ENCODE results near the gene TLL2.

The TLL2 gene

DNA sequence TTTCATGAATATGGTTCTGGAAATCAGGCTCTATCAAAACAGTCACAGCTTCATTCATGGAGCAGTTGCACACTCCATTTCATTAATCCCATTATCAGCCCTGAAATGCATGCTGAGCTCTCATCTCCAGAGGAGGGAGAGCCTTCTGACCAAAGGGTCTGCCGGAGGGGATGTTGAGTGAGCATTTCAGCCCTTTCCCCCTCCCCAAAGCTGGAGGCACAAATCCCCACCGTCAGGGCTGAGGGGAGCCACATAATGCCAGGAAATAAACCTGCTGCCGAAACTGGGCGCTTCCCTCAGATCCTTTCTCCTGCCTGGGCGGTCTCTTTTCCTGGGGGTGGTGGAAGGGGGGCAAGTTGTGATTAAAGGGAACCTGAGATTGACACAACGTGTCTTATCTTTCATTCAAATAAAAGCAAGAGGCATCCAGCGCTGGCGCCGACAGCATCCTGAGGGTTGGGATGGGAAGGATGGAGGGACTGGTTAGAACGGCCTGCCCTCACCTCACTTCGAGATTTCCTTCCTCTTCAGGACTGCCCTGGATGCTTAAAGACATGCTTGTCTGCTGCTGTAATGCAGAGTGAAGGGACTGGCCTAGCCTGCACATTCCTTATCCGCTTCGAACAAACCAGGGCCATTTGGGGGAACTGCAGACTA is 71.6 kb downstream of the TLL2 start:
- in situ Hi-C loops (cut with MboI; ENCODE audit: low sequenced_read_pairs): no loop called here
- Histone ChIP-seq H3K9me3 (no peaks in the 10 kb centered on the region), H3K4me1 (no peaks in the 10 kb centered on the region), H3K36me3 (replicated peaks) (no peaks in the 10 kb centered on the region), H3K4me3 (no peak overlapping the region), H3K27me3 (ENCODE audit: low read depth) (peaks cover 4% of the 10 kb centered on the region; the same call in 1 of the 2 replicates)
- DNase-seq (ENCODE audit: low spot score in 2 of 2): no peak

DNA sequence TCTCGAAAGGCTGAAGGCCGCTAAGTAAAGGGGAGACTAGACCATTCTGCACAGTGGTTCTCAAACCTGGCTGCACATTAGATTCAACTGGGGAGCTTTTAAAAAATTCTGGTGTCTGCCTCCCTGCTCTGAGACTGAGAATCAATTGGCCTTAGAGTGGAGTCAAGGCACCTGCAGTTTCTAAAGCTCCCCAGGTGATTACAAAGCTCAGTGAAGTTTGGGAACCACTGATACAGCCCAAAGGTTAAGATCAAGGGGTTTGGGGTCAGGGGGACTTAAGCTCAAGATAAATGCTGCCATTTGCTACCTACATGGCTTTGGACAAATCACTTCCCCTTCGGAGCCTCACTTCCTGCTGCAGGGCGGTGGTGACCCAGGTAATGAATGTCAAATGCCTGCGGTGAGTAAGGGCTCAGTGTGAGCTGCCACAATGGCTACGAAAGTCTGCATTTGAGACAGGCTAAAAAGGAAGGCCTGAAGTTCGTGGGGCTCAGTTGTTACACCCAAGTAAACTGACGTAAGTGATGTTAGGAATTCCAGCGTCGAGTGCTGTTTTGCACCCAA is 72.3 kb downstream of the TLL2 start:
- Histone ChIP-seq H3K27me3 (ENCODE audit: low read depth) (peaks cover 4% of the 10 kb centered on the region; the same call in 1 of the 2 replicates), H3K9me3 (no peaks in the 10 kb centered on the region), H3K4me1 (no peaks in the 10 kb centered on the region), H3K36me3 (replicated peaks) (no peaks in the 10 kb centered on the region), H3K4me3 (no peak overlapping the region)
- in situ Hi-C loops (cut with MboI; ENCODE audit: low sequenced_read_pairs): no loop called here
- no peak for DNase-seq (ENCODE audit: low spot score in 2 of 2)

DNA sequence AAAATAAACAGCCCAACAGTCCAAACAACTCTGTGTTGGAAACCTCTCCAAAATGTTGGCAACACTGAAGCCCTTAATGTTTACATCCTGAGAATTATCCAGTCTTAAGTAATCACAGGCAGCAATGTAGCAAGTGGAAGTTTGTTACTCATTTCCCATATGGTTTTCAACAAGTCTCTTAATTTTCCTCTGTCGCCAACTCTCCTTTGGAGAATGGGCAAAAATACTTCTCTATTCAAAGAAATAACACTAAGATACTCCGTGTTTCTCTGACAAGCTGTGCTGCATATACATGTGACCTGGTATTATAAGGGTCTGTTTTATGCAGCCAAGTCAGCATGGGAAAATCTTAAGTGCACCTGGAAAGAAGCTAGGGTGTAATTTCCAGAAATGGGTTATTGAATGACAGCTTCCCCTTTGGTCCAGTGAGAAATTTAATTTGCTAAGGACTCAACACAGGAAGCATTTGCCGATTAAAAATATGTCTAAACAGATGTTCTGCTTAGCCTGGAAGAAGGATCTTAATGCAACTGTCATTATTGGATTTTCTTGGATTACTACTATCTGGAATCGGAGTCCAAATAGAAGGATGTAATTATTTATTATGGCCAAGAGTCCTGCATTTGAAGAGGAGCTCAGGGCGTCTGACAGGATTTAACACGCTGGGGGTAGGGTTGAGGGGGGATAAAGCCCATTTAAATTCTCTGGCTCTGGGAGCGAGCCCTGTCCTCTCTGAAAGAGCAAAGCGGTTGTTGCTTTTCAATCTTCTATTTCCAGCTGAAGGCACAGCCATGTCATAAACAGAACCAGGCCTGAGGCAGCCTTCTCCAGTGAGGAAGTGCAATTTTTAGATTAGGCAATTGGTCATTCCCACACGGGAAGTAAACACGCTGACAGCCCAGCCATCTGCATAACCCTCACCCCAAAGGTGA is 73.1 kb downstream of the TLL2 start:
- Histone ChIP-seq H3K9me3 (no peaks in the 10 kb centered on the region; the same call in 1 of the 2 replicates), H3K4me1 (no peaks in the 10 kb centered on the region), H3K27me3 (ENCODE audit: low read depth) (peaks cover 6% of the 10 kb centered on the region; the same call in 1 of the 2 replicates), H3K4me3 (no peak overlapping the region), H3K36me3 (replicated peaks) (no peaks in the 10 kb centered on the region)
- in situ Hi-C loops (cut with MboI; ENCODE audit: low sequenced_read_pairs): no loop called here
- DNase-seq (ENCODE audit: low spot score in 2 of 2): no peak

DNA sequence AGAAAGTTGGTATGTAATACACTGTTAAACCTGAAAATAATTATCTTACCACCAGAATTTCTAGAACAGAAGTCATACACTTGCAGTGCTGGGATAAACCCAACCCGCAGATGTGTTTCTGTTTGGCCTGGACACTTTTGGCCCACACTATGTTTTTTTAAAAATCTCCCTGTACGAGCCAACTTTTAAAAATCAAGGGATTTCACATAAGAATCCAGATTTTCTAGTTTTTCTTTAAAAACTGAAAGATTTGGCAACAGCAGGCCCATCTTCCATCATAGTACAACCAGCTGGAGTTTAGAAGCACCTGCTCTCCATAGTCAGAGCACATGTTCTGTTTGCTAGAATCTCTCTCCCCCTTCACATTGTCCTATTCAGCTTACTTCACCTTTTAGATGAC is 74.0 kb downstream of the TLL2 start:
- no peak for DNase-seq (ENCODE audit: low spot score in 2 of 2)
- H3K4me1 ChIP-seq: no peaks in the 10 kb centered on the region
- no peak overlapping the region for H3K4me3 ChIP-seq
- no peaks in the 10 kb centered on the region; the same call in 1 of the 2 replicates for H3K9me3 ChIP-seq
- H3K36me3 ChIP-seq (replicated peaks): no peaks in the 10 kb centered on the region
- in situ Hi-C loops (cut with MboI; ENCODE audit: low sequenced_read_pairs): no loop called here
- peaks cover 6% of the 10 kb centered on the region; the same call in 1 of the 2 replicates for H3K27me3 ChIP-seq (ENCODE audit: low read depth)

DNA sequence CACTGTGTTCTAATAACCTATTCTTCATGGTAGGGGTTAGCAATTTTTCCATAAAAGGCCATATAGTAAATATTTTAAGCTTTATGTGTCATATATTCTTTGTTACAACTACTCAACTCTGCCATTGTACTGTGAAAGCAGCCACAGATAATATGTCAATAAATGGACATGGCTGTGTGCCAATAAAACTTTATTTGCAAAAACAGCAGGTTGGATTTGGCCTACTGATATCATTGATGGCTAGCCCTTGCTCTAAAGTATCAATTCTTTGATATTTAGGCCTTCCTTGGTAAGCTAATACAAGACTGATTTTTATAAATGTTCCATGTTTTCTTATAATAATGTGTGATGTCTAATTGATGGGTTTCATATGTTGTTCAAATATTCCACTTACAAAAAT is 77.7 kb downstream of the TLL2 start:
- in situ Hi-C loops (cut with MboI; ENCODE audit: low sequenced_read_pairs): no loop called here
- H3K9me3 ChIP-seq: no peaks in the 10 kb centered on the region; the same call in 1 of the 2 replicates
- DNase-seq (ENCODE audit: low spot score in 2 of 2): no peak

DNA sequence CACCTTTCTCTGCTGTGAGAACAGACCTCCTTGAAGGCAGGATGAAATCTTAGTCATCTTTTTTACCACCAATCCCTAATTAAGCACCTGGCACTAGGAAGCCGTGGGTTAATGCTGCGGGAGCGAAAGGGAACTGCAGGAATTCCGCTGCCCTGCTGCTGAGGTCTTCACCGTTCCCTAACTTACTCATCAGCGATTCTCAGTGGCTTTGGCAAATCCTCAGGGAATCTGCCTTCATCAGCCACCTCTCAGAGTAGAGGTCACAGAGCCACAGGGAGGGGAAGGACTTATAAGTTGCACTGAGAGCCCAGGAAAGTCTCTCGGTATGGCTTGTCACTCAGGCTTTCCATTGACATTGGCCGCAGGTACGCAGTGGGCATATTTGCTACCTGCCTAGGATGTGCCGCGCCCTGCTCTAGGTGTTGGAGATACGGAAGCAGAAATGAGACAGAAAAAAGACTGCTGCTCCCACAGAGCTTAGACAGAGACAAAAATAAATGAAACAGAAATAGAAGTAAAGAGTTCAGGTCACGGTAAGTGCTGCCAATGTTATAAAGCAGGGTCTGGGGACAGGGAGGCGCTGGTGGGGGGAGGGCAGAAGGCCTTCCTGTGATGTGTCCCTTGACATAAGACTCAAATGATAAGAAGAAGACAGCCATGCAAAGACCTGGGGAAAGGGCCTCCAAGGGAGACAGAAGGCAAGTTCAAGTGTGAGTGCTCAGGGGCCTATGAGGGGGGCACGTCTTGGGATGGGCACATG is 82.3 kb downstream of the TLL2 start:
- H3K4me3 ChIP-seq: no peak overlapping the region
- no peaks in the 10 kb centered on the region; the same call in 1 of the 2 replicates for H3K9me3 ChIP-seq
- no peaks in the 10 kb centered on the region for H3K4me1 ChIP-seq
- no peaks in the 10 kb centered on the region for H3K36me3 ChIP-seq (replicated peaks)
- no peak for DNase-seq (ENCODE audit: low spot score in 2 of 2)
- in situ Hi-C loops (cut with MboI; ENCODE audit: low sequenced_read_pairs): no loop called here
- H3K27me3 ChIP-seq (ENCODE audit: low read depth): peaks cover 19% of the 10 kb centered on the region

More for the DNA sequence above, 77.7 kb downstream of the TLL2 start:
- no peaks in the 10 kb centered on the region for H3K4me1 ChIP-seq
- H3K27me3 ChIP-seq (ENCODE audit: low read depth): peaks cover 2% of the 10 kb centered on the region; the same call in 1 of the 2 replicates
- H3K4me3 ChIP-seq: no peak overlapping the region
- H3K36me3 ChIP-seq (replicated peaks): no peaks in the 10 kb centered on the region

DNA sequence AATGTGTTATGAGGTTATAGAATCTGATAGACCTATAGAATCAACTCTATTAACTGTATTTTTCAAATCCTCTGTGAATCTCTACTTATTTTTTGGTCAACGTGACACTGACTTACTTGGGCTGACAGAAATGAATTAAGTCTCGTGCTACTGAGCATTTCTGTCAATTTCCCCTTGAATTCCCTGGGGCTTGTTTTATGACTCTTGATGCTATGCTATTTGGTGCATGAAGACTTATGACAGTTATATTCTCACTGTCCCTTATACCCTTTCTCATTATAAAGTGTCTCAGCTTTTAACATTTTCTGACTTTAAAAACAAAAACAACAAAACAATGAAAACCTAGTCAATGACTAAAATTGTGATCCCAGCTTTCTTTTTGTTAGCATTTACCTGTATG is 86.4 kb downstream of the TLL2 start:
- H3K4me1 ChIP-seq: no peaks in the 10 kb centered on the region
- in situ Hi-C loops (cut with MboI; ENCODE audit: low sequenced_read_pairs): no loop called here
- H3K9me3 ChIP-seq: no peaks in the 10 kb centered on the region
- H3K4me3 ChIP-seq: no peak overlapping the region
- no peaks in the 10 kb centered on the region for H3K36me3 ChIP-seq (replicated peaks)
- peaks cover 30% of the 10 kb centered on the region for H3K27me3 ChIP-seq (ENCODE audit: low read depth)
- DNase-seq (ENCODE audit: low spot score in 2 of 2): no peak

DNA sequence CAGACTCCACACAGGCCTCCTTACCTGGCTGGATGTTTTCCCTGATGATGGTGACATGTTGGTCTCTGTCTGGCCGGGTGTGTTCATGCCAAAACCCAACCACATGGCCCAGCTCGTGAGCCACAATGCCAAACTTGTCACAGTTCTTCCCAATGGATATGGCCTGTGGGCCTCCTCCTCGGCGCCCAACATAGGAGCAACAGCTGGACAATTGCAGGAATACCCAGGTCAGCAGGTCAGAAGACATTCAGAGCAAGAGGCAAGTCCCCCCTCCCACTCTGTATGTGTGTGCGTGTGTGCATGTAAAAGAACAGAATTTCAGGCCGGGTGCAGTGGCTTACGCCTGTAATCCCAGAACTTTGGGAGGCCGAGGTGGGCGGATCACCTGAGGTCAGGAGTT is 91.2 kb downstream of the TLL2 start:
- DNase-seq (ENCODE audit: low spot score in 2 of 2): no peak
- in situ Hi-C loops (cut with MboI; ENCODE audit: low sequenced_read_pairs): no loop called here
- H3K27me3 ChIP-seq (ENCODE audit: low read depth): peaks cover 21% of the 10 kb centered on the region
- H3K4me1 ChIP-seq: no peaks in the 10 kb centered on the region
- H3K36me3 ChIP-seq (replicated peaks): no peaks in the 10 kb centered on the region
- H3K4me3 ChIP-seq: no peak overlapping the region
- no peaks in the 10 kb centered on the region for H3K9me3 ChIP-seq

DNA sequence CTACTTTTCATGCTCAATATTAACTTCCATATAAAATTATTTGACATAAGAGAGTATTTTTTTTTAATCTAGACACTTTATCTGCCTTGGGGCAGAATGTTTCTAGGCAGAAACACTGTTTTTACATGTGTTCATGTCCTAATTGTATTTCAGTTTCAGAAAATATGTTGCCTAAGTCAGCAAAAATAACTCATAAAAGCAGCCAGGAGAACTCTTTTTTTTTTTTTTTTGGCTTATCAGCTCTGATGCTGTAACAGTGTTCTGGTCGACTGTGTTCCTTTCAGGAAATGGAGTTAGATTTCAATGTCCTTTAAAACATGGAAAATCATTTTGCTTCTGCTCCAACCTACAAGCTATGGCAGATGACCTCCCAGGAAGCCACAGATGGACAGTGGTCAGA is 91.7 kb downstream of the TLL2 start:
- Histone ChIP-seq H3K4me3 (no peak overlapping the region), H3K9me3 (no peaks in the 10 kb centered on the region), H3K36me3 (replicated peaks) (no peaks in the 10 kb centered on the region), H3K27me3 (ENCODE audit: low read depth) (peaks cover 16% of the 10 kb centered on the region), H3K4me1 (no peaks in the 10 kb centered on the region)
- DNase-seq (ENCODE audit: low spot score in 2 of 2): no peak
- in situ Hi-C loops (cut with MboI; ENCODE audit: low sequenced_read_pairs): no loop called here

DNA sequence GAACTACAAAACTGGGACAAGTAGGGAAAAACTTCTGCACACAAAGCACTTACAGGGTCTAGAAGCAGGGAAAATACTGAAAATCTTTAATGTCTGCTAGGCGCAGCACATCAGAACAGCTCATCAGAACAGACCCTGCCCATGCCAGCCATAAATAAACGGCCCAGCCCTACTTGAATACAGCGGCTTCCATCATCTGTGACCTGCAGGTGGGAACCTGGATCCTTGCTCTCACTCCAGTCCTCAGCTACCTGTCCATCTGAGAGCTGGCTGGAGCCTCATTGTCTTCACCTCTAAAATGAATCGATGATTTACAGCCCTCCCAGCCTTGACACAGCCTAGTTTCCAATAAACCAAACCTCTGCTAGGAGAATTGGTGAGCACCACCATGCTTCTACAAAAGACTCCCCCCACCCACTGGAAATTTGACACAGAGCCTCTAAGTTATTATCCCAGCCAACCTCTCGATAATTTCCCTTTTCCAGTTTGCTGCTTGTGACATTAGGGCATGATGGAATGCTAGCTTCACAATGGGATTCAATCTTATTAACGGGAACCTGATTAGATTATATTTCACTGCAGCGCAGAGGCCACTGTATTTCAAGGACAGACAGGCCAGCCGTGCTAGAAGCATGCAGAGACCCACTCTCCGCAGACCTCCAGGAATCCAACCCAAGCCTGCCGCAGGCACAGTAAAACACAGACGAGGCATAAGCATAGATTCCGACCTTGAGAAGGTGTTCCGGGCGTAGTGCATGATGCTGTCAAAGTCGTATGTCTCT is 93.3 kb downstream of the TLL2 start:
- Histone ChIP-seq H3K27me3 (ENCODE audit: low read depth) (peaks cover 3% of the 10 kb centered on the region), H3K9me3 (no peaks in the 10 kb centered on the region), H3K36me3 (replicated peaks) (no peaks in the 10 kb centered on the region), H3K4me1 (no peaks in the 10 kb centered on the region), H3K4me3 (no peak overlapping the region)
- no peak for DNase-seq (ENCODE audit: low spot score in 2 of 2)
- in situ Hi-C loops (cut with MboI; ENCODE audit: low sequenced_read_pairs): no loop called here

DNA sequence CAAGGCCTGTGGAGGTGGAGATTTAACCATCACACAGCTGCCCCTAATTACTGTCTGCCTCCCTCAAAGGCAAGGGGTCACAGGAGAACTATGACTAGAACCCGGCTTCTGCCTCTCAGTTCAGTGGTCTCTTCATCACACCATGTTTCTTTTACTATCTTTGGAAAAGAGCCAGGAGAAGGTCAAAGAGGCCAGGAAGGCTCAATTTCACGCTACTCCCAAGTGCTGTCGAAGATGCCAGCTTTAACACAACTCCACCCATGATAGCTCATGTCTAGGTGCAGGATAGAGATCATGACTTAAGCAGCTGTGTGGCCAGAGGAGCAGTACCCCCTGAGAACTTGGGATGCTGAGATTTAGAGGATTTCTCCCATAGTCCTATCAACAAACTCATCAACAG is 94.4 kb downstream of the TLL2 start:
- Histone ChIP-seq H3K4me1 (no peaks in the 10 kb centered on the region), H3K36me3 (replicated peaks) (no peaks in the 10 kb centered on the region), H3K9me3 (no peaks in the 10 kb centered on the region), H3K4me3 (no peak overlapping the region), H3K27me3 (ENCODE audit: low read depth) (no peaks in the 10 kb centered on the region; the same call in 1 of the 2 replicates)
- DNase-seq (ENCODE audit: low spot score in 2 of 2): no peak
- in situ Hi-C loops (cut with MboI; ENCODE audit: low sequenced_read_pairs): no loop called here

DNA sequence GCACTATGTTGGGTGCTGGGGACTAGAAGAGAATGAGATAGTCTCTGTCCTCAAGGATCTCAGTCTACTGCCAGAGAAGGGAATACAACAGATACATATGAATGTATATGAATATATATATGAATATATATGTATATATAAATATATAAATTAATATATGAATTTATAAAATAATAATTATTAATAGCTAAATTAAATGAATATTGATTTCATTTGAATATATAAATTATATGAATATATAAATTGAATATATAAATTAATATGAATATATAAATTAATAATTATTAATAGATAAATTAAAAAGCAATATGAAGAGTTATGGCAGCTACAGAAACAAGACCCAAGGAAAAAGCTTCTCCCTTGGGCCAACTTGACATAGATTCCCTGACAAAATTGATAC is 95.1 kb downstream of the TLL2 start:
- no peak for DNase-seq (ENCODE audit: low spot score in 2 of 2)
- Histone ChIP-seq H3K4me3 (no peak overlapping the region), H3K9me3 (no peaks in the 10 kb centered on the region), H3K4me1 (no peaks in the 10 kb centered on the region), H3K36me3 (replicated peaks) (no peaks in the 10 kb centered on the region), H3K27me3 (ENCODE audit: low read depth) (no peaks in the 10 kb centered on the region; the same call in 1 of the 2 replicates)
- in situ Hi-C loops (cut with MboI; ENCODE audit: low sequenced_read_pairs): no loop called here

DNA sequence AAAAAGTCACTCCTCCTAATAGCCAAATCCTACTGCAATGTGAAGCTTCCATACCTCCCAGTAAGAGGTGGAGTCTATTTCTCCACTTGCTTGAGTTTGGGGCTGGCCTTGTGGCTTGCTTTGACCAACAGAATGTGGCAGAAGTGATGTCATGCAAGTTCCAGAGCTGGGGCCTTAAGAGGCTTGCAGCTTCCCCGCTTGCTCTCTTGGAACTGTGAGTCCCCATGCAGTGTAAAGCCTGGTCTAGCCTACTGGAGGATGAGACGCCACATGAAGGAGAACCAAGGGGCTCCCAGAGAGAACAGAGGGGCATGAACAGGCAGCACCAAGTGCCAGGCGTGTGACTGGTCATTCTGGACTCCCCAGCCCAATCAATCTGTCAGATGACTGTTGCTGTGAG is 96.3 kb downstream of the TLL2 start:
- in situ Hi-C loops (cut with MboI; ENCODE audit: low sequenced_read_pairs): no loop called here
- no peaks in the 10 kb centered on the region for H3K4me1 ChIP-seq
- no peaks in the 10 kb centered on the region for H3K36me3 ChIP-seq (replicated peaks)
- DNase-seq (ENCODE audit: low spot score in 2 of 2): no peak
- peaks cover 5% of the 10 kb centered on the region; the same call in 1 of the 2 replicates for H3K27me3 ChIP-seq (ENCODE audit: low read depth)
- no peaks in the 10 kb centered on the region for H3K9me3 ChIP-seq
- no peak overlapping the region for H3K4me3 ChIP-seq
